ENCODE data around the gene CAMTA1.
A peak's percentile ranks its signal among the peaks of the same experiment; 100 is the strongest.

CAMTA1 gene

DNA sequence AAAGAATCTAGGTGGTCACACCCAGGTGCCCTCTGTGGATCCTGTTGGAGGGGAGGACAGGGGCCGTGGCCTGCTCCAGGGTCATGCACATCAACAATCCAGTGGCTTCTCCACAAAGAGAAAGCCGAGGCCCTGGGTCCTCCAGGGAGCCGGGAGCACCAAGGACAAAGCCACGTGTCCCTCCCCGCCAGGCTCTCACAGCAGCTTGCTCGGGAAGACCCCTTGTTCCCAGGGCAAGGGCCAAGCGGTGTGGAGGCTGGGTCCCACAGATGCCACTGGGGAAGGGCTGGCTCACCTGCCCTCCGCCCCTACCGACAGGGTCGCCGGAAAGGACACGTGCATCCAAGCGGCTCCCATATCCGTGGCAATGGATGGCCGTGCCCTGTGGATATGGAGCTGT, 793.0 kb downstream of the CAMTA1 start:
- no peak for DNase-seq

DNA sequence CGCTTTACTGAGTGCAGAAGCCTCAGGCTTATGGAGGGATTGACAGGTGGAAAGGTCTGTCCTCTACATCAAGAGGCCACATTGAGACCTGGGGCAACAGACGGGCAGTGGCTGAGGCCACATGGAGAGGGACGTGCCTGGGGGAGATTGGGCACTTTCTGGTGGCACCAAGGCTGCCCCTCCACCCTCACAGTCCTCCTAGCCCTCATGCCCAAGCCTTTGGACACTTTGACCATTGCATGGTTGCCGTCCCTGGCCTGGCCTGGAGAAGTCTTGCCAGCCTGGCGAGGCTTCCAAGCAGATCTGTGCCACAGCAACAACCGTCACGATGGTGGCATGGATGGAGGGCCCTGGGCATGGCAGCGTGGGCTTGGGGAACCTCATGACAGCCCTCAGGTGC, 793.8 kb downstream of the CAMTA1 start:
- no peak for DNase-seq

DNA sequence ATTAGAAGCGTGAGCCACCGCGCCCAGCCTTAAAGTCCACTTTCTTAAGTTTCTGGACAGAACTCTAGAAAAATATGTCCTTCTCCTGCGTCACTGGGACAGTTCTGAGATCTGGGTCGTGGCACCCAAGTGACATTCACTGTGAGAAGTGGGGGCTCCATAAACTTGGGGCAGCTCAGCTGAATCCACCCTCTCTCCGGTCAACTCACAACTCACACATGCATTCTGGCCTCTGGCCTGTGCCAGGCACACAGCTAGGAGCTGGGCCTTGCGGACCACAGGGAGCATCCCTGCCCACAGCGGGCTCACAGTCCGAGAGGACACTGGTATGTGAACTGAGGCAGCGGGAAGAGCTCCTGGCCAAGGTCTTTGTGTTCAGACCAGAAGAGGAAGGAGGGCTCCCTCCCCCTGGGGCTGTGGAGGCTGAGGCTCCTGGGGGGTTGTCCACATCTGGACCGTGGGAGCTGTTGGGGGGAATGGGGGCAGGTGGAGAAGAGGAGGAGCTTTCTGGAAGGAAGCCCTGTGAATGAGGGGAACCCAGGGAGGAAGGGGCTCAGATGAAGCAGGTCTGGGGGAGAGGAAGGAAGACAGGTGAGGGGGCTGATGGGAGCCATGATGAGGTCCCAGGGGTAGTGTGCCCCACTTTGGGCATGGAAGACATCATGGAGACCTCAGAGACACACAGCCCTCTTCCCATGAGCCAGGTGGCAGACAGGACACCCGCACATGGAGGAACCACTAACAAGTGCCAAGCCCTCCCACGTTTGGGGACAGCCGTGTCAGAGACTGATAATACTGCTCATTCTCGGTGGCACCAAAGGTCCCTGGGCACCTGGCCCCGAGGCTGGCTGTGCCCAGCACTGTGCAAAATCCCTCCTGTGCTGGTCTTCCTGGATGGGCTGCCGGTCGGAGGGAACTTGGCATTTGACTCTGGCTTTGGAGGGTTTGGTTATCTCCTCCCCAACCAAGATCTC, 794.9 kb downstream of the CAMTA1 start:
- no peak for DNase-seq

DNA sequence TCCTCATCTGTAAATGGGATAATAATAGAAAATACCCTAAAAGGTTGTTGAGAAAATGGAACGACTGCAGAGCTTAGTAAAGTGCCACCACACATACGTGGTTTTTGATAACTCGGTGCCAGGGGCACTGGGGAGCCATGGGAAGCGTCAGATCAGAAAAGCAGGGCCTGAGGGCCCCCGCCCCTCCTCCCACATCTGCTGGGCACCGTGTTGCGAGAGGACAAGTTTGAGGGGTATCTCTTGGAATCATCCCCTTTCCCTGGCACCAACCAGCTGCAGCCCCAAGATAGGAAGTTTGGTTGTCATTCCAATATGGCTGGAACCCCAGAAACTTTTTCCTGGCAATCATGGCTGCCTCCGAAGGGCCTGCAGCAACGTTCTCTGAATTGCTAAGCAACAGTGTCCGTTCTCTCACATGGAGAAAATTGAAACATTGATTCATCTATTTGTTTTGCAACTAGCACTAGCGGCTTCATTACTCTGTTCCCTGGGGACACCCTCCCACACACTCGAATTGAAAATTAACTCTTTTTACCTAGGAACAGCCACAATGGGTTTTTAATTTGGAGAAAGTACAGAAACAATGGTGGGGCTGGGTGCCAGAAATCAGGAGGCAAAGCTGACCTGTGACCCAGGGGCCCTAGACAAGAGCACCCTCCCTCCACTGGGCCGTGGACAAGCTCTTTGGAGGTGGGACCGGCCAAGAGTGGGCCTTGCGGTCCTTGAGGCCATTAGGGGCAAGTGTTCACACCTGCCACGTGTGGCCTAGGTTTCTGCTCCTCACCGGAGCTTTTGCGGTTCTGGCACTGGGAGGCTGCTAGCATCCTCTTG, 795.9 kb downstream of the CAMTA1 start:
- DNase-seq: peak; percentile 90

DNA sequence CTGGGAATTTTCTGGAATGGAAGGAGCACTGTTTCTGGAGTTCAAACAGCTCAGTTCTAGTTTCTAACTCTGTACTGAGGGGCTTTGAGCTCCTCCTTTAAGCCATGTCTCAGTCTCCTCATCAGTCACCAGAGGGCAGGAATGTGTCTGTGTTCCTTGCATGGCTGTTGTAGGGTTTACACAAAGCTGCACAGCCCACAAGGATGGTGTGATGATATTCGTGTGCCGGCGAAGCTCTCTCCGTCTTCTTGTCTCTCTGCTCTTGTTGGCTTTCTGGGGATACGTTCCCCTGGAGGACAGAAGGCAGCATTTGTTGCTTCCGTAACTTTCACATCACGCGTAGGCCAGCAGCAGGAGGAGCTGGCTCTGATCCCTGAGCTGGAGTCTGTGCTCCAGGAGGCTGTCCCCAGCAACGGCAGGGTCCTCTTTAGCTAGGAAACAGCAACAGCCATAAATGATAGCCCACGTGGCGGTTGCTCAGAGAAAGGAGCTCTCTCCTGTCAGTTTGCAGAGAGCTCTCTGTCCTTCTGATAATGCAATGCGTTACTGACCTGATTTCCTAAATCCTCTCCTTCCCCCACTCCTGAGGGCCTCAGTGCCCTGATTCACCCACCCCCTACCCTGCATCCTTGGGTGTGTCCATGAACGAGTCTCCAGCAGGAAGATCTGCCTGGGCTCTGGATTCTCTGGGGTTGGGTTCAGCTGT, 796.7 kb downstream of the CAMTA1 start:
- no peak for DNase-seq

DNA sequence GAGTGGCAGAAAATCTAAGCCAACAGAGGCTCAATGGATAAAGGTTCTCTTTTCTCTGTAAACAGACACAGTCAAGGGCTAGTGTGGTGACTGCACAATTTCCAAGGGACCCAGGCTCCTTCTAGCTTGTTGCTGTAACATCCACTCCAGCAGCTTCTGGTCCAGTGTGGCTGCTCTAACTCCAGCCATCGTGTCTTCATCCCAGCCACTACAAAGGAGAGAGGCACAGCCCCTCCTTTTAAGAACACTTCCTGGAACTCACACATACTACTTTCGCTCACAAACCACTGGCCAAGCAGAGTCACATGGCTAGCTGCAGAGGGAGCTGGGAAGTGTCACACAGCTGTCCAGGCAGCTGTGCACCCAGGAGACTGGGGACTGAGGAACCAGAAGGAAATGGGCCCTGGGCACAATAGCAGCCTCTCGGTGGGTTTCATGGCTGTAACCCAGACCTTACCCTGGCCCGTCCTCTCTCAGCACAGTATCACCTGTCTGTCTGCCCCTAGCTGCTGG, 797.3 kb downstream of the CAMTA1 start:
- no peak for DNase-seq

DNA sequence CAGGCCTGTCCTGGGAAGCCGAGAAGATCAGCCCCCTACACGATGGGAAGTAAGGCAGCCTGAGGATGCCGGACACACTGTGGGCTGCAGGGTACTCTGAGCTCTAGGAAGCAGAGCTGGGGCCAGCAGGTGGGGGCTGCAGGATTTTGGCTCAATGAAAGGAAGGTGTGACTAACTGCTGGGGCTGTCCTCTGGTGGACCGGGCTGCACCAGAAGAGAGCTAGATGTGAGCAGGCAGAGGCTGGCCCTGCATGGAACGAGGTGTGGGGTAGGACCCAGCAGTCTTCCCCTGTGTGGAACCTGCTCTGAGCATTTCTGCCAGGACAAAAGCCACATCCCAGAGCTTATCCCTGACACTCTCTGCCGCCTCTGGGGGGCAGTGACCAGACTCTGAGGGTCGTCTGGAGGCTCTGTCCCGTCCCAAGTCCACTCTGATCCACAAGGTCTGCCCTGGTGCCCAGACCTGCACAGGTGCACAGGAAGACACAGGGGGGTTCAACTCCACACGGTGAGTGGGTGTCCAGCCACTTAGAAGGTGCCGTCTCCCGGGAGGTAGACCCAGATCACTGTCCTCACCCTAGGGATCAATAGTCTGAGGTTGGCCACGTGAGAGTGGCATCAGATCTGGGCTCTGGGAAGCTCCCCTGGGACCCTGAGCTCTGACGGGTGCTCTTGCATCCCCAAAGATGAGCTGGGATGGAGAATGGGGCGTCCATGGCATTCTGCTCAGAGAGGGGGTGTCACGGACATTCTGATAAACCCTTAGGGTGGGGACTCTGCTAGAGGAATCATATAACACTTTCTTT, 798.2 kb downstream of the CAMTA1 start:
- DNase-seq: no peak

DNA sequence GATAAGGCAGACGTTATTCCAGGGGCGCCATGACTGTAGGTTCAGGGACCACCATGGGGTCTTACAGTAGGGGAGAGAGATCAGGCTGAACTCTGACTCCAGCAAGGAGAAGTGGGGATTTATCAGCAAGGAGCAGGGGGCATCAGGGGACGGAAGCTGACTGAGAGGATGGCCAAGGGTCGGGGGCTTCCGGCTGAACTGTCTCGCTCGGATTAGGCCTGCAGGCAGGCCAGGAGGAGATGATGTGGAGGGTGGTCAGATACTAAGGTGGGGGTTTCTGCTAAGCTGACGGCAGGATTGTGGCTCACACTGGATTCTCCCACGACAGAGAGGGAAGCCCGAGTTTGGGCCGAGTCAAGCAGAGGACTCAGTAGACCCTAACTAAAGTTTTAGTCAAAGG, 798.9 kb downstream of the CAMTA1 start:
- no peak for DNase-seq

DNA sequence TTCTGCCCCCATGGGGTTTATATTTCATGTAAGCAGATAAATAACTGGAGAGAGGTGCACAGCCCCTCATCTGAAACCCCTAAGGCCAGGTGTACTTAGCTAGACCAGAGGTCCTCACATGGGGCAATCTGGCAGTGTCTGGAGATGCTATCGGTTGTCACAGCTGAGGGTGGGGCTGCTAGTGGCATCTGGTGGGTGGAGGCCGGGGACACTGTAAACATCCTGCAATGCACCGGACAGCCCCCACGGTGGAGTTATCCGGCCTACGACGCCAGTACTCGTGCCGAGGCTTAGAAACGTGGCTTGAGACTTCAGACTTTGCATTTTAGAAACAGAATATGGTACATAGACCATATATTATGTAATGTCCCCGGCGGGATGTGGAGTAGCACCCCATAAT, 799.4 kb downstream of the CAMTA1 start:
- DNase-seq: no peak

DNA sequence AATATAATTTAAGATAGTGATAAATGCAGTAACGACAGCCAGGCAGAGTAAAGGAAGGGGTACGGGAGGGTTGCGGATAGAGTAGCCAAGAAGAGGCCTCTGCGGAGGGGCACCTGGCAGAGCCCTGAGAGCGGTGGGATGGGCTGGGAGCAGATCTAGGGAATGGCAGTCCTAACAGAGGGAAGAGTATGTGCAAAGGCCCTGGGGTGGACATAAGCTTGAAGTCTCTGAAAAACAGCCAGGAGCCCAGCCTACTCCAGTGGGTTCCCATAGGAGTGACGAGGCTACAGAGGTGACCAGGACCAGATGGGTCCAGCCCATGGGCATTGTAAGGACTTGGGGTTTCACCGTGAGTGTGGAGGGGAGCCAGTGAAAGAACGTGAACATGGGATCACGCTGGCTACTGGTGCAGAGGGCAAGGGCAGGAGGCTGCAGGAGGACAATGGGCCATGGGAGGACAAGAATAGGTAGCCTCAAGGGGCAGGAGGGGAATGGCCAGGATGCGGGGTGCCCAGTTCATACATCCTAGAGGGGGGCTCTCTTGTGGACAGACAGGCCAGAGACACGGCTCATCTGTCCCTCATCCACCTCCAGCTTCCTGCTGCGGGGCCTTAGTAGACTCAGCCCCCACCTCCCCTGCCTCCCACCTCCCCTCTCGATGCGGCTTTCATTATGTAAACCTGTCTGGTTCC, 800.1 kb downstream of the CAMTA1 start:
- no peak for DNase-seq

DNA sequence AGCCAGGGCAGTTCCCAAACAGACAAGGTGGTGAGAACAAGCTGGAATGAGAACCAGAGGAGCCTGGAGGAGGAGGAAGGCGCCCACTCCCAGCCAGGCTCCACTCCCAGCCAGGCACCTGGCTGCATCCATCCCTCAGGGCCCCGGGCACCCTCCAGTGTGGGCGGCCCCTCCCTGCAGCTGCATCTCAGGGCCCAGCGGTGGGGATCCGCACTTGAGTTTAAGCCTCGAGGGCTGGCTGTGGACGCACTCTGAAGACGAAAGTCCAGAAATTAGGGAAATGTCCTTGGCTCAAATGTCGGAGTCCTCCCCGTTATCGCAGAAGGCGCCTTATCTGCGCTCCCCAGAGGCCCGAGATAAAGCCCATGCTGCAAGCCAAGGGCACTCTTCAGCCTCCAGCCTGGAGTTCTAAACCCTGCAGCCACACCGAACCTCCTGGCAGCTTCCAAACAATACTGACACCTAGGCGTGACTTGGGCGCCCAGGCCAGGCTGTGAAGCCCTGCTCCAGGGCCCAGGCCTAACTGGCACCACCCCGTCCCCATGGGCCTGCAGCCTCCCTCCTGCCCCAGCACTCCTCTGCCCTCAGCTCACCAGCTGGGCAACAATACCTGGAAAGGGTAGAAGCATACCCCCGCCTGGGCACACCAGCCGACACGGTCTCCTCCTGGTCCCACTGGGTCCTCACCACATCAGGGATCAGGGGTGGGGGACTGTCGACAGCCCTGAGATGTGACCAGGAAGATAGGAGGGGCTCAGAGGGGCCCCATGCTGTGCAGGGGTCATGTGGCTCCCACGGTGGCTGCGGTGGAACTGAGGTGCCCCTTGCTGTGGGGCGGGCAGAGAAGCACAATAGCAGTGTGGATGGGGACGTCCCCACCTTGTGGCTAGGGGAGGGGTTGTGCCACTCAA, 801.0 kb downstream of the CAMTA1 start:
- DNase-seq: no peak

DNA sequence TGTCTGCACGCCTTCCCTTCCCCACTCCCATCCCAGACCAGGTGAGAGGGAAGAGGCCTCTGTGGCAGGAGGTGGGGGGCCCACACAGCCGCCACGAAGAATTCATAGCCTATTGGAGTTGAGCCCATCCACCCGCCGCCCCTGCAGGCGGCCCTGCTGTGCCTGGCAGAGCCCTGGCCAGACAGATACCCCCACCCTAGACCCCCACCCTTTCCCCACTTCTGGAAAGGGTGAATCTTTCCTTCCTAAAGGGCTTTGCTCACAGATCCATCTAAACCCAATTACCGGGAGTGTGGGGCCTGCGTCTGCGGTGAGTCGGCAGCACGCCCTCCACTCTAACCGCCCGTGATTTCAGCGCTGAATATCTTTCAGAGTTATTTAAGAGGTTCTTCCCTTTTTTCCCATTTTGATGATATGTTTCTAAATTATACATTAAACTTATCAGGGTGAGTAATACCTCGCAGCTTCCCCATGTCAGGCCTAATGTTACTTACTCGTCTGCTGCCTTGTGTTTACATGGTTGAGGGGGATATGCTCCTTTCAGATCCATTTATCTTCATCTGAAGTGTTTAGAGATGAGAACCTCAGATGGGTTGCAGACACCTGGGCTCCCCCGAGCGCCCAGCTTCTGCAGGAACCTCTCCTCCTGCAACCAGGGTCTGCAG, 802.0 kb downstream of the CAMTA1 start:
- no peak for DNase-seq

DNA sequence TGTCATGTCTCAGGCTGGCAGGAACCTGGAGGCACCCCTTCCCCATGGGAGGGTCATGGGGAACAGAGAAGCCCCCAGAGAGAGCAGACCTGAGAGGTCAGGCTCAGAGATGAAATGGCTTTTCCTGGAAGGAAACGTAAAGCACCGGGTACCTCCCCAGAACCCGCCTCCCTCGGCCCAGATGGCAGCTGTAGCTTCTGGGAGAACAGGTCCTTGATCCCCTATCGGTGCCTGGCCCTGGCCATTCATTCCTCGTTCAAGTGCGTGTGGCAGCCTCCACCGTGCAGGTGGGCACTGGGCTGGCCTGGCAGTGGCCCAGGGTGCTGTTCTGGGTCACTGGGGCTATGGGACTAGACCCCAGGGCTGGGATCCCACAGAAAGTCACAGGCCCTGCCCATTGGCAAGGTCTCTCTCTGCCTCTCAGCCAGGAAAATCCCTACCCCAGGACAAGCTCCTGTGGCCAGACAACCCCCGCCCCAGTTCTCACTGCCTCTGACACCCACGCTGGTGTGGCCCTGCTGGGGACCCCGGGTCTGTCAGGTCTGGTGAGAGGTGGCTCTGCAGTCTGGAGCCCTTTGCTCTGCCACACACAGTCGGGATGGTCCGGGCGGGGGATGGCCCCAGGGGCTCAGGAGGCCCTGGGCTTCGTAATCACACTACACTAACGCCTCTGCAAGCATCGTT, 802.7 kb downstream of the CAMTA1 start:
- no peak for DNase-seq

DNA sequence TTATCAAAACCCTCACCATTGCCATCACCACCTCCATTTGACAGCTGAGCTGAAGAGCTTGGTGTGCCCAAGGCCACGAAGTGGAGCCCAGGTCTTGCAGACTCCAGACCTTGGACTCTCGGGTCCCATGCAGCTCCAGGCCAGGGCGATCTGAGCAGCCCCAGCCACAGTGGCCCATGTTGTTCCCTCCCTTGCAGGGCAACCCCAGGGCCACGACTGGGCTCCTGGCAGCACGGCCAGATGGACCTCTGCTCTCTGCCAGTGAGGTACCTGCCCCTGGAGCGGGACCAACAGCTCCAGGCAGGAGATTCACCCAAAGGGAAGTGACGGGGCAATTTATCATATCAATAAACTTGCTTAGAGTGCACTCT, 803.2 kb downstream of the CAMTA1 start:
- no peak for DNase-seq

DNA sequence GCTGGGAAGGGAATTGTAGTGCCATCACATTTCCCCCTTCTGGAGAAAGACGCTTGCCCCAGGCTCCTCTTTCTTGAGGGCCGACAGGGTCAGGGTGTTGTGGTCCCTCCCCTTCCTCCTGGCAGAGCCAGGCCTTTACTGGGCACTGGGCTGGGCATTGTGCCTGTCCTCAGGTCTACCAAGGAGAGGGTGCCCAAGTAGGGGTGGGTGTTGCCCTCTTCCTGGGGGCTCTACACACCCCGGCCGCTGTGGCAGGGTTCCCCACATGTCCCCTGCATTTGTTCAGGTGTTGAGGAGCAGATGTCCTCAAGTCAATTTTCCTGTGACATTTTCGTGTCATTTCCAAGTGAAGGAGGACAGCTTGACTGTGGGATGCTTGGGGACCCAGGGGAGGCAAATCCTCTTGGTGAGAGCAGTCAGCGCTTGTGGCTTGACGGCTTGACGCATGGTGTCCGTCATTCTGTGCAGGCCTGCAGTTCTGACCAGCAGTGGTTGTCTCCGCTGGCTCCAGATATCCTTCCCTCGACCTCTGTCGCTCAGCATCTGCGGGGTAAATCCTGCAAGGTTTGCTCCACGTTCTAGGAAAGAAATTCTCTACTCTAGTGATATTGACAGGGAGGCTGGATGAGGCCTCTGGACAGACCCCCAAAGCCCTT, 804.0 kb downstream of the CAMTA1 start:
- DNase-seq: no peak

DNA sequence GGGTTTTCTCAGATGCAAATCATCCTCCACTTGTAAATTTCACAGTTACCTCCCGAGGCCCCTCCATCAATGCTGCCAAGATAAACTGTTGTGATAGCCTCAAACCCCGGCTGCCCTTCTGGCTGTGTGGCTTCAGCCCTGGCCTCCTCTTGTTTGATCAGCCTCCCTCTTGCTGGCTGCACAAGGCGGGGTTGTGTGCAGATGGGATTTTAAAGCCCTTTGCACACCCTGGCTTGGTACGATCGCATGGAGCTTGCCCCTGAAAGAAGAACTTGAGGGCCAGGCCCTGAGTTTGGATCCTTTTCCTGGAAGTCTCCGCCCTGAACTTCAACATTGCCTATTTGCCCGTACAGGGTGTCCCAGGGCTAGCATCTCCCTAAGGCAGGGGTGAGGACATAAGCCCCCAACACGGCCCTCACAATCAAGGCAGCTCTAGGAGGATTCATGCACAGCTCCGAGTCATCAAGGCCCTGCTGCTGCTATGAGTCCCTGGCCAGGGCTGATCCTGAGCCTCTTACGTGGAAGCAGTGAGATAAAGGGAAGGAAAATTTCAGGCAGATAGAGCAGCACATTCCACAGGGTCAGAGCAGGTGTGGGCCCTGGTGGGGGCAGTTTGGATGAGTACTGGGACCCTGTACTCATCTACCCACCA, 804.6 kb downstream of the CAMTA1 start:
- DNase-seq: no peak

DNA sequence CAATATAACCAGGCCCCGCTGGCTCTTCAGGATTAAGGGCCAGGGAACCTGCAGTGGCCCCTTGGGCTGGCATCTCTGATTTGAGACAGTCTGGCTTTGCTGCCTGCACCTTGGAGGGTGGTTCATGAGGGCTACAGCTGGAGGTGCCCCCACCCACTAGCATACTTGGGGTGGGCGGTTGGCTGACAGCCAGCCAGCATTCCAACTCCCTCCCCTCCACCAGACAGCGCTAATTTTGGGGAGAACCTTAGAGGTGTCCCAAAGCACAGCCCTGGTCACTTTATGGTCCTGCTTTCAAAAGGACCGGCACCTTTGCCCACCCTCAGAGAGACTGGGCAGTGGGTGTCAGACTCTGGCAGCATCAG, 805.2 kb downstream of the CAMTA1 start:
- no peak for DNase-seq

DNA sequence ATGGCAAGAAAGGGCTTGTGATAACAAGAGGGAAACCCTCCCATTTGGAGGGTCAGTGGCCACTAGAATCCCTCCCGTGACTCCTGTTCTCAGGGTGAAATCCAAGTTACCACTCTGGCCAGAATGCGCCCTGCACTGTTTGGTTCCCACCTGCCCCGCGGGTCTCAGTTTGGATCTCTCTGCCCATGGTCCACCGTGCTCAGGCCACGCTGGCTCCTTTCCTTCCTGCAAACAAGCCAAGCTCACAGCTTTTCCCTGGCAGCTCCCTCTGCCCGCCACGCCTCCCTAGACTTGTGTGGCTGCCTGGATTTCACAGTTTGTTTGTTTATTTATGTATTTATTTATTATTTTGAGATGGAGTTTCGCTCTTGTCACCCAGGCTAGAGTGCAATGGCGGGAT, 806.3 kb downstream of the CAMTA1 start:
- DNase-seq: no peak

Data from NCI-H1436 (cell line).